Heart left ventricle (tissue), 16 donors: ENCODE results near the gene C5orf22. TPM values are rescaled to one million over a fixed set of nuclear protein-coding genes. Genes with fewer than 3 reads are reported as not detected.
"Not testable (repeated sequence)": the region's sequence is repeated elsewhere in the genome, so short reads cannot be mapped to it uniquely, and the experiment has no call there.

Experiments
- ATAC-seq, 4 donors: fragments of 200-7000 bp; cut with Tn5 transposase; one replicate each; pipeline ENCODE4 v1.9.1; 2020 to 2022; ENCODE audit warnings: moderate library complexity in 4 of 4, mild to moderate bottlenecking in 3 of 4, moderate number of reproducible peaks in 1 of 4
- DNase-seq, 5 donors: peaks; one replicate each; pipeline ENCODE4 v3.0.0-alpha.2; 2020
- H3K27ac ChIP-seq, 12 donors: fragments of 200-600 bp; sonication (generic) in 4 of 12; one replicate each; pipeline versions ENCODE4 v1.5.0 to v1.8.0; 2016 to 2022; ENCODE audit warnings: mild to moderate bottlenecking in 2 of 12
- H3K27me3 ChIP-seq, 9 donors: fragments of 200-600 bp; sonication (generic) in 2 of 9; one replicate each; pipeline versions ENCODE4 v1.5.1 to v1.8.0; 2016 to 2022; ENCODE audit warnings: mild to moderate bottlenecking in 3 of 9
- H3K36me3 ChIP-seq, 9 donors: fragments of 200-600 bp; sonication (generic) in 2 of 9; one replicate each; pipeline versions ENCODE4 v1.5.0 to v1.8.0; 2018 to 2022; ENCODE audit warnings: mild to moderate bottlenecking in 2 of 9
- H3K4me1 ChIP-seq, 12 donors: fragments of 200-600 bp; sonication (generic) in 4 of 12; one replicate each; pipeline versions ENCODE4 v1.5.0 to v1.8.0; 2016 to 2022; ENCODE audit warnings: mild to moderate bottlenecking in 3 of 12
- H3K4me3 ChIP-seq, 12 donors: fragments of 200-600 bp; sonication (generic) in 4 of 12; one replicate each; pipeline versions ENCODE4 v1.5.0 to v1.8.0; 2017 to 2022; ENCODE audit warnings: mild to moderate bottlenecking in 9 of 12, moderate library complexity in 4 of 12
- H3K9me3 ChIP-seq, 12 donors: fragments of 200-600 bp; sonication (generic) in 4 of 12; one replicate each; pipeline versions ENCODE4 v1.5.0 to v1.8.0; 2016 to 2022; ENCODE audit warnings: mild to moderate bottlenecking in 1 of 12
- POLR2A ChIP-seq, 2 donors: fragments of 450-650 bp; IDR thresholded peaks; one replicate each; pipeline ENCODE4 v1.6.1; 2017; ENCODE audit warnings: antibody characterized with exemption in 2 of 2, mild to moderate bottlenecking in 2 of 2, moderate library complexity in 2 of 2
- WGBS, 4 donors: extraction: QIAGEN DNeasy Blood & Tissue Kit in 2 of 4; methylation state at CpG; one replicate each; pipeline versions ENCODE4 v1.1.5 to v1.1.7; 2013 to 2018; 5-methylcytosine and 5-hydroxymethylcytosine counted together
- intact Hi-C, 10 donors: fragments of 100-400 bp; cut with DNase I; formaldehyde crosslinking; loops; one replicate each; pipeline versions ENCODE4 v1.11.1 to v1.14.2; 2022
- polyA plus RNA-seq, 2 donors: library from polyadenylated mRNA; stranded (reverse); fragments of 200-250 nt; gene quantifications; one replicate each; pipeline ENCODE4 v1.2.3, GENCODE V29; 2013
- total RNA-seq, 9 donors: library from RNA; depleted of rRNA in 2 of 9; stranded (reverse); fragments of >200 nt in 2 of 9; fragmentation: NEBNext Ultra II Directional in 3 of 9; extraction: Animal tissue kit (Norgen Biotek cat#: 25700) in 3 of 9; gene quantifications; one replicate each; pipeline versions ENCODE4 v1.1.0 to v1.2.4, GENCODE V29; 2016 to 2023
- TF ChIP-seq, protein P1 (sequence below), 12 donors: fragments of 200-600 bp; sonication (generic) in 4 of 12; IDR thresholded peaks; one replicate each; pipeline versions ENCODE4 v1.5.0 to v1.8.0; 2018 to 2022; ENCODE audit warnings: antibody characterized with exemption in 12 of 12, mild to moderate bottlenecking in 5 of 12
- donor health status: ischemic (EF 13 %, LVEDD 7.1; RV severe dilation, severe dysfunction).
- donor health status: healthy with polysubstance abuse.
- donor health status: DM: no; HTN: yes; CAD: no.
- donor health status: DM: no; HTN: no; CAD: no.
- donor health status: ischemic (EF 25% LVEDD 6.9; RV normal size, moderate dysfunction).
- donor health status: ischemic (EF 25% LVEDD 5.7; RV mildly dilated, moderate dysfunction).
- donor health status: healthy.
- donor health status: DM: yes; HTN: yes; CAD: no.
- donor health status: ischemic (EF 35%, LVEDD 5.7; RV mildly dilated, moderate dysfunction).
- donor health status: nonischemic (EF 11% LVEDD 7.7; RV severe dilation, severe dysfunction).
- donor health status: DM: yes; HTN: yes; CAD: no.
- donor health status: PGD.
- donor health status: ischemic (EF 29% LVEDD 5.4; RV normal size, mild dysfunction).
- donor health status: nonischemic (EF 23%, LVEDD 6.1; RV moderate dilation, normal function).

Gene C5orf22
- total and polyA plus RNA-seq, 11 donors = 8.5 to 28.9 (median 25.1) TPM

GRCh38 chr5:31537851-31538250 is 5.8 kb downstream of the C5orf22 start:
- WGBS, 4 donors = 68 to 79% (median 73%) methylated on average over 4 of the region's 4 CpGs
- no peak overlapping the region for H3K27ac ChIP-seq
- H3K9me3 ChIP-seq = no peaks in the 10 kb centered on the region
- DNase-seq (no peak), ATAC-seq (no peak)
- intact Hi-C loops = no loop called here
- TF ChIP-seq POLR2A (IDR thresholded peaks at IDR 0.05) = no peak
- TF ChIP-seq, protein P1, sequence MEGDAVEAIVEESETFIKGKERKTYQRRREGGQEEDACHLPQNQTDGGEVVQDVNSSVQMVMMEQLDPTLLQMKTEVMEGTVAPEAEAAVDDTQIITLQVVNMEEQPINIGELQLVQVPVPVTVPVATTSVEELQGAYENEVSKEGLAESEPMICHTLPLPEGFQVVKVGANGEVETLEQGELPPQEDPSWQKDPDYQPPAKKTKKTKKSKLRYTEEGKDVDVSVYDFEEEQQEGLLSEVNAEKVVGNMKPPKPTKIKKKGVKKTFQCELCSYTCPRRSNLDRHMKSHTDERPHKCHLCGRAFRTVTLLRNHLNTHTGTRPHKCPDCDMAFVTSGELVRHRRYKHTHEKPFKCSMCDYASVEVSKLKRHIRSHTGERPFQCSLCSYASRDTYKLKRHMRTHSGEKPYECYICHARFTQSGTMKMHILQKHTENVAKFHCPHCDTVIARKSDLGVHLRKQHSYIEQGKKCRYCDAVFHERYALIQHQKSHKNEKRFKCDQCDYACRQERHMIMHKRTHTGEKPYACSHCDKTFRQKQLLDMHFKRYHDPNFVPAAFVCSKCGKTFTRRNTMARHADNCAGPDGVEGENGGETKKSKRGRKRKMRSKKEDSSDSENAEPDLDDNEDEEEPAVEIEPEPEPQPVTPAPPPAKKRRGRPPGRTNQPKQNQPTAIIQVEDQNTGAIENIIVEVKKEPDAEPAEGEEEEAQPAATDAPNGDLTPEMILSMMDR (IDR thresholded peaks at IDR 0.05) = no peak
- peaks cover 0 to 91% (median 85%) of the 10 kb centered on the region in 9 donors for H3K36me3 ChIP-seq
- H3K4me3 ChIP-seq = no peak overlapping the region
- H3K4me1 ChIP-seq = peaks cover 0 to 14% (median 10%) of the 10 kb centered on the region in 12 donors
- H3K27me3 ChIP-seq = no peaks in the 10 kb centered on the region

GRCh38 chr5:31549114-31549513 is 17.0 kb downstream of the C5orf22 start:
- H3K9me3 ChIP-seq, H3K4me1 ChIP-seq, H3K4me3 ChIP-seq, H3K27ac ChIP-seq, DNase-seq, ATAC-seq, intact Hi-C loops, H3K27me3 ChIP-seq: not testable (repeated sequence)
- 88 to 99% (median 97%) methylated on average over 2 of the region's 2 CpGs for WGBS, 4 donors
- peaks cover 0 to 99% (median 83%) of the 10 kb centered on the region in 9 donors for H3K36me3 ChIP-seq

GRCh38 chr5:31551878-31552277 is 19.8 kb downstream of the C5orf22 start:
- ATAC-seq (no peak), DNase-seq (no peak)
- Histone ChIP-seq H3K4me3 (no peak overlapping the region), H3K9me3 (no peaks in the 10 kb centered on the region), H3K36me3 (peaks cover 0 to 99% (median 83%) of the 10 kb centered on the region in 9 donors), H3K4me1 (no peaks in the 10 kb centered on the region), H3K27me3 (no peaks in the 10 kb centered on the region), H3K27ac (no peak overlapping the region)
- no peak for TF ChIP-seq POLR2A (IDR thresholded peaks at IDR 0.05)
- TF ChIP-seq, protein P1 (IDR thresholded peaks at IDR 0.05) = no peak
- intact Hi-C loops = no loop called here
- 90 to 100% (median 96%) methylated on average over 3 of the region's 3 CpGs for WGBS, 4 donors

GRCh38 chr5:31553863-31554262 is 21.8 kb downstream of the C5orf22 start:
- no peaks in the 10 kb centered on the region for H3K9me3 ChIP-seq
- ATAC-seq = no peak
- H3K27me3 ChIP-seq = no peaks in the 10 kb centered on the region
- intact Hi-C loops = no loop called here
- no peak overlapping the region for H3K27ac ChIP-seq
- DNase-seq = no peak
- H3K4me3 ChIP-seq = no peak overlapping the region
- TF ChIP-seq POLR2A (IDR thresholded peaks at IDR 0.05) = no peak
- TF ChIP-seq, protein P1 (IDR thresholded peaks at IDR 0.05) = no peak
- peaks cover 0 to 85% (median 68%) of the 10 kb centered on the region in 9 donors for H3K36me3 ChIP-seq
- H3K4me1 ChIP-seq = no peaks in the 10 kb centered on the region

DNA sequence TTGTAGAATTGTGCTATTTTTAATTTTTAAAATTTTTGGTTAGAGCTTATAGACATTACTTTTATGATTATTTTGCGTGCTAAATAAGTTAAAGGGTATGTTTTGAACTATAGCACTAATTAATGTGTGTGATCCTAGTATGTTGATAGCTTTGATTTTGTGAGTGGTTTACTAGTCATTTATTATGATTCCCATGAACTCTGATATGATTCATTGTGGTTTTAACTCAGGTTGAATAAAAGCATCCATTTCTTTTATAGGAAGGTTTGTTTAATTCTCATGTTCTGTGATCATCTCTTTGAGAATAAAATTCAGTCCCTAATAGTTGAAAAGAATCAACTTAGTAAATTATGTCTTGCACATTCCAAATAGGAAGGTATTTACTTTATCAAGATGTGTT is 22.5 kb downstream of the C5orf22 start:
- Histone ChIP-seq H3K27me3 (no peaks in the 10 kb centered on the region), H3K27ac (no peak overlapping the region), H3K9me3 (no peaks in the 10 kb centered on the region), H3K36me3 (peaks cover 0 to 79% (median 65%) of the 10 kb centered on the region in 9 donors), H3K4me1 (no peaks in the 10 kb centered on the region), H3K4me3 (no peak overlapping the region)
- no peak for TF ChIP-seq POLR2A (IDR thresholded peaks at IDR 0.05)
- TF ChIP-seq, protein P1 (IDR thresholded peaks at IDR 0.05) = no peak
- ATAC-seq (no peak), DNase-seq (no peak)
- WGBS, 4 donors = 98 to 100% (median 99%) methylated on average over 1 of the region's 1 CpG
- intact Hi-C loops = no loop called here
